ENCODE measurements around the gene CPVL. TPM values are rescaled to one million over a fixed set of nuclear protein-coding genes. Genes with fewer than 3 reads are reported as not detected.

CPVL gene
- total RNA-seq, 2 donors from 2014 or later: 4.0 to 17.9 TPM

- Histone ChIP-seq H3K36me3 (replicated peaks in 1 of 2; ENCODE audit: insufficient read depth in 1 of 2, low read depth in 2 of 2) (no peaks in the 10 kb centered on the region), H3K9me3 (no peaks in the 10 kb centered on the region), H3K27me3 (no peaks in the 10 kb centered on the region), H3K4me1 (peaks cover 8% of the 10 kb centered on the region), H3K4me3 (no peak overlapping the region), H3K27ac (no peak overlapping the region)
- intact Hi-C loops (cut with DNase I): no loop called here
- no peak for TF ChIP-seq POLR2A (IDR thresholded peaks at IDR 0.05)
- ATAC-seq: no peak
- DNase-seq: no peak
These were observed 61.5 kb downstream of the CPVL start for GRCh38 chr7:29084832-29085231.

DNA sequence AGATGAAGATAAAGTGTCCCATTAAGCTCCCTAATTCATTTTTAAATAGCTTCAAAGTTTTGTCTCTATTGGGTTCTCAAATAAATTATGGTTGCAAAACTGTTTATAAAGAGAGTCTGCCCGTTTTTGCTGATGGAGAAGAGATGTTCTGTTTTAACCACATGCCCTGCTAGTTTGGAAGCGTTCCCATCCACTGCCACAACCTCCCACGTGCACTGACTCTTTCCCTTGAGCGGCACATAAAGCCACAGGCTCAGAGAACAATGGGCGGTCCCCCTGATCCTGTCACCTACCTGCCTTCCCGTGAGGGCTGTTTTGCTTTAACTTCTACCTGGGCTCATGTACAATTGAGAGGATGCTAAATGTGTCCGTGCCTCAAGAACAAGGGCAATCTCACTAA is 65.5 kb downstream of the CPVL start:
- no peaks in the 10 kb centered on the region for H3K27me3 ChIP-seq
- no peak overlapping the region for H3K4me3 ChIP-seq
- 67 to 68% methylated on average over 7 of the region's 7 CpGs for WGBS, 2 donors
- no peaks in the 10 kb centered on the region for H3K9me3 ChIP-seq
- H3K27ac ChIP-seq: no peak overlapping the region
- intact Hi-C loops (cut with DNase I): no loop called here
- TF ChIP-seq CTCF (IDR thresholded peaks at IDR 0.05): no peak
- no peak for TF ChIP-seq POLR2A (IDR thresholded peaks at IDR 0.05)
- no peak for DNase-seq
- no peaks in the 10 kb centered on the region for H3K36me3 ChIP-seq (replicated peaks in 1 of 2; ENCODE audit: insufficient read depth in 1 of 2, low read depth in 2 of 2)
- no peaks in the 10 kb centered on the region for H3K4me1 ChIP-seq
- no peak for ATAC-seq

GRCh38 chr7:29078311-29079260 is 67.8 kb downstream of the CPVL start:
- no peak overlapping the region for H3K27ac ChIP-seq
- H3K36me3 ChIP-seq (replicated peaks in 1 of 2; ENCODE audit: insufficient read depth in 1 of 2, low read depth in 2 of 2): no peaks in the 10 kb centered on the region
- H3K4me3 ChIP-seq: no peak overlapping the region
- H3K4me1 ChIP-seq: no peaks in the 10 kb centered on the region
- H3K9me3 ChIP-seq: no peaks in the 10 kb centered on the region
- DNase-seq: no peak
- no peak for ATAC-seq
- intact Hi-C loops (cut with DNase I): no loop called here
- 83 to 92% methylated on average over 4 of the region's 4 CpGs for WGBS, 2 donors
- TF ChIP-seq CTCF (IDR thresholded peaks at IDR 0.05) (no peak), POLR2A (IDR thresholded peaks at IDR 0.05) (no peak)
- no peaks in the 10 kb centered on the region for H3K27me3 ChIP-seq

DNA sequence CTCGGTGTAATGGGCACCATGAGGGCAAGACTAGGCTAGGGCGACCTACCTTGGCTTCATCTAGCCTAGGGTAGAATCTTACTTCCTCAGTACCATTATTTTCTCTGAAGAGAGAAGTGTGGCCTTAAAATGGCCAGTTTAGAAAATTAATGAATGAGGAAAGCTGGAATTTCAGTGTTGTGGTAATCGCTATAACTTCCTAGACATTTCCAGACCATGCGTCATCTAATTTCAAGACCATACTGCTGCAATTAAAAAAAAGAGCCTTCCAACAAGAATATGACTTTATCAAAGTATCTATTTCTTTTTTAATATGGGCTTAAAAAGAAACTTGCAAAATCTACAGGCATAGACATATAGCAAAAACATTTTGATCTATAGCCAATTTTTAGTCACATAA is 68.5 kb downstream of the CPVL start:
- Histone ChIP-seq H3K27ac (no peak overlapping the region), H3K36me3 (replicated peaks in 1 of 2; ENCODE audit: insufficient read depth in 1 of 2, low read depth in 2 of 2) (no peaks in the 10 kb centered on the region), H3K9me3 (no peaks in the 10 kb centered on the region), H3K27me3 (no peaks in the 10 kb centered on the region), H3K4me3 (no peak overlapping the region), H3K4me1 (no peaks in the 10 kb centered on the region)
- intact Hi-C loops (cut with DNase I): no loop called here
- no peak for DNase-seq
- no peak for ATAC-seq
- TF ChIP-seq POLR2A (IDR thresholded peaks at IDR 0.05) (no peak), CTCF (IDR thresholded peaks at IDR 0.05) (no peak)
- WGBS, 2 donors: 93 to 95% methylated on average over 4 of the region's 4 CpGs

DNA sequence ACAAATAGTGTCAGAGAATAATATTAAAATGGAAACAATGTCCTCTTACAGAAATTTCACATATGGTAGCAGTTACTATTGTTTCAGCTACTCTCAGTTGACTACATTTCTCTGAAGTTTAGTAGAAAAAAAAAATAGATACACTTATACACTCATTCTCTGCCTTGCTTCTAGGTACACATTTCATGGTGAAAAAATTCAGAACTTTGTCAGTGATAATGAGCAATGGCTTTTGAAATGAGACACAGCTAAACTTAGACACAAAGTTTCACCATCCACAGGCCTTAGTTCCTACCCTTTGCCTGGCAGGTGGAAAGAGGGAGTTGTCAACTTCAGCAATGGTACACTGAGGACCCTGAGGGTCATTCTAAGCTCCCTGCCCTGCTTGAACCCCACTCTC is 69.2 kb downstream of the CPVL start:
- intact Hi-C loops (cut with DNase I): no loop called here
- no peaks in the 10 kb centered on the region for H3K27me3 ChIP-seq
- no peak overlapping the region for H3K4me3 ChIP-seq
- no peaks in the 10 kb centered on the region for H3K9me3 ChIP-seq
- H3K4me1 ChIP-seq: no peaks in the 10 kb centered on the region
- no peak for ATAC-seq
- H3K36me3 ChIP-seq (replicated peaks in 1 of 2; ENCODE audit: insufficient read depth in 1 of 2, low read depth in 2 of 2): no peaks in the 10 kb centered on the region
- no peak overlapping the region for H3K27ac ChIP-seq
- TF ChIP-seq CTCF (IDR thresholded peaks at IDR 0.05) (no peak), POLR2A (IDR thresholded peaks at IDR 0.05) (no peak)
- DNase-seq: no peak

All from body of pancreas (tissue), 4 donors.